NCI-H1930 (cell line): ENCODE data around the gene TANC1.
"Not testable (repeated sequence)": the region's sequence is repeated elsewhere in the genome, so short reads cannot be mapped to it uniquely, and the experiment has no call there.

ENCODE experiments used
- DNase-seq, 2 experiments: peaks; one replicate each; lab custom pipeline; 2025; lab: John Stamatoyannopoulos, UW

TANC1 gene

GRCh38 chr2:159140070-159140769 is 171.8 kb downstream of the TANC1 start:
- DNase-seq, result no peak

DNA sequence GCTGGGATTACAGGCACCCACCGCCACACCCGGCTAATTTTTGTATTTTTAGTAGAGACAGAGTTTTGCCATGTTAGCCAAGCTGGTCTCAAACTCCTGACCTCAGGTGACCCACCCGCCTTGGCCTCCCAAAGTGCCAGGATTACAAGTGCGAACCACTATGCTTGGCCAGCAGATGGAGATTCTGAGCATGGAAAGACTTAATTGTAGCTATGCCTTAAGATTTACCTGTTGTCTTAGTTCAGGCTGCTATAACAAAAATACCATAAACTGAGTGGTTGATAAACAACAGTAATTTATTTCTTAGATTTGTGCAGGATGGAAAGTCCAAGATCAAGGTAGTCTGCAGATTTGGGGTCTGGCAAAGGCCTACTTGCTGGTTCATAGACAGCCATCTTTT is 172.4 kb downstream of the TANC1 start:
- DNase-seq, result not testable (repeated sequence)

DNA sequence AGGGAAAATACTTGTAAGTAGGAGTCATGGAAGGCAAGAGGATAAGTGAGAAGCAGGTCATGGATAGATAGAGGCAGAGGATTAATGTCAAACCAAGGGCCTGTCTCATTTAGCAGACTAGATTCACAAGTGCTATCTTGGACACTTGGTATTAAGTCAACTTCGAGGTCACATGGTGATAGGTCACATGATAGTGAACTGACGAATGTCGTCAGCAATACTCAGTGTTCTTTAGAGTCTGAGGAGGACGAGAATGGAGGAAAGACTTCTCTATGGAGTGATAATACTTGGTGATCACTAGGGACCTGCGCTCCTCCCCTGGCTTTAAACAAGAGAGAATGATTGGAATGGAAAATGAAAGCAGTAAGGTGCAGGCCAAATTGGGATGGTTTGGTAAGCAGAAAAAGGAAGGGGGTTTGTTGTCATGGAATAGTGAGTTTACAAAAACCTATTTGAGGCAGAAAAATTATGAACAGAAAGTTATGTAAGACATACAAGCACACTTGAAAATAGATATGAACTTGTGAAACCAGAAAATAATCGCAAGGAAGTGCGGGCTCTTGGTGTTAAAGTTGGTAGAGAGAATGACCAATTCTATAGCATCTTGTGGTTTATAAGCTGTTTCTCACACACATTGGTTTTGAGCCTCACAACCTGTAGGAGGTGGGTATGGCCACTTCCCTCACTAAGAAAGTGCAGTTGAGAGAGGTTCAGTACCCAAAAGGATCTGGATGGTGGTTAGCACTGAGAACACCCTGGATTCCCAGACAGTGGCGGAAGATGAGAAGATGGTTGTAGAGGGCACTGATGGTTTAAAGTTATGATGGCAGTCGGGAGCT is 176.6 kb downstream of the TANC1 start:
- DNase-seq, result no peak

GRCh38 chr2:159145745-159146354 is 177.4 kb downstream of the TANC1 start:
- DNase-seq, result no peak

DNA sequence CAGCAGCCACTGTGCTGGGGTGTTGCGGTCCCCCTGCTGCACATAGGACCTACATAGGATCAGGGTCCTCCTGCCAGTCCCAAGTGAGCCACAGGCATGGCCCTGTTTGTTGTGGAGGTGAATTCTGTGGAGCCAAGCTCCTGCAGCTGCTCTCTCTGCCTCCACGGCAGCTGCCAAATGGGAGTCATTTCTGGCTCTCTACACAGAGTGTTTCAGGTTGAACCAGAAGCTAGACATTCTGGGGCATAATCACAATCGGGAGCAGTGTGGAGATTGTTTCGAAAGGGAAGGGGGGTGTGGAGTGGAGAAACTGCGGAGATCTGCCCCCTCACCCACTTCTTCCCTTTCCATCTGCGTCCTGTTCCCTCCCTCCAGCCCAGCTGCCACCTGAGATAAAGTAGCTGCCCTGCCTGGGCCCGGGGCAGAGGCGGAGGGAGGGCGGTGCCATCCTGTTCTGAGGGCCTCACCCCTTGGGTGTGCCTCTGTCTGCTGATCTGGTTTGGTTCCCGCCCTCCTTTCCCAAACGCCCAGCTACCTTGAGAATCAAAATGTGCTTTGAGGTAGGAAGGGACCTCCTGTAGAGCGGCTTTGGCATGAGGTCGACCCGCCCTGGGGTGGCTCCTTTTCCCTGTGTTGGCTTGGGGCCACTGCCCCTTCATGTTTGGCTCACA is 178.7 kb downstream of the TANC1 start:
- no peak for DNase-seq

GRCh38 chr2:159147690-159148089 is 179.2 kb downstream of the TANC1 start:
- DNase-seq, result no peak

- DNase-seq, result no peak
Observed at GRCh38 chr2:159148901-159149300, 180.5 kb downstream of the TANC1 start.

DNA sequence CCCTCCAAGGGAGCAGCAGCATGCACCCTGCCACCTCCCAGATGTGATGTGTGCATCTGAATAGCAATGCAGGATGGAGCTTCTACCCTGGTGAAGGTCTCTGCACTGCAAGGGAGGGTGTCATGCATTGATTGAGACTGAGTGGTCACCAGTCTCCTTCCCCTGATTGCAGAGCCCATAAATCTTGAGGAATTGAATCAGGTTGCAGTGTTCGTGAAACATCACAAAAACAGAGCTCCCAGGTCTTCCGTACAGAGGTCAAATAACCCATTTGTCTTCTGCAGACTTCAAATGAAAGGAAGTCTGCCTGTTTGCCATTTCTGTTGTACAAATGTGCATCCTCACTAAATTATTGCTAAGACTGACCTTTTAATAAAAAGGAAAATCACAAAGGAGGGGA is 181.3 kb downstream of the TANC1 start:
- no peak for DNase-seq

DNA sequence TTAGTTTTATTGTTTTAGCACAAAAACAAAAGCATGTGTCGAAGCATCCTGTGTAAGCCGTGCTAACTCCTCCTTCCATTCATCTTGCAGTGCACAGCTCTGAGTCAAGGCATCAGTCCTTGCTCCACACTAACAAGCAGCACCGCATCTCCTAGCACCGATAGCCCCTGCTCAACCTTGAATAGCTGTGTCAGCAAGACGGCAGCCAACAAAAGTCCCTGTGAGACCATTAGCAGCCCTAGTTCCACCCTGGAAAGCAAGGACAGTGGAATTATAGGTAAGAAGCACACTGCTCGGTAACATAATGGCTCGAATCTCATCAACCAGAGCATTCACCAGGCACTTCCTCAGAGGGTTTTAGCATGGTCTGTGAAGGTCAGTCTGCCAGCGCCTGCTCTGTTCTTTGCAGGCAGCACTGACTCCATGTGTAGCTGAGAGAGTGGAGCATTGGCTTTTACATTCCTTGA is 181.9 kb downstream of the TANC1 start:
- no peak for DNase-seq

DNA sequence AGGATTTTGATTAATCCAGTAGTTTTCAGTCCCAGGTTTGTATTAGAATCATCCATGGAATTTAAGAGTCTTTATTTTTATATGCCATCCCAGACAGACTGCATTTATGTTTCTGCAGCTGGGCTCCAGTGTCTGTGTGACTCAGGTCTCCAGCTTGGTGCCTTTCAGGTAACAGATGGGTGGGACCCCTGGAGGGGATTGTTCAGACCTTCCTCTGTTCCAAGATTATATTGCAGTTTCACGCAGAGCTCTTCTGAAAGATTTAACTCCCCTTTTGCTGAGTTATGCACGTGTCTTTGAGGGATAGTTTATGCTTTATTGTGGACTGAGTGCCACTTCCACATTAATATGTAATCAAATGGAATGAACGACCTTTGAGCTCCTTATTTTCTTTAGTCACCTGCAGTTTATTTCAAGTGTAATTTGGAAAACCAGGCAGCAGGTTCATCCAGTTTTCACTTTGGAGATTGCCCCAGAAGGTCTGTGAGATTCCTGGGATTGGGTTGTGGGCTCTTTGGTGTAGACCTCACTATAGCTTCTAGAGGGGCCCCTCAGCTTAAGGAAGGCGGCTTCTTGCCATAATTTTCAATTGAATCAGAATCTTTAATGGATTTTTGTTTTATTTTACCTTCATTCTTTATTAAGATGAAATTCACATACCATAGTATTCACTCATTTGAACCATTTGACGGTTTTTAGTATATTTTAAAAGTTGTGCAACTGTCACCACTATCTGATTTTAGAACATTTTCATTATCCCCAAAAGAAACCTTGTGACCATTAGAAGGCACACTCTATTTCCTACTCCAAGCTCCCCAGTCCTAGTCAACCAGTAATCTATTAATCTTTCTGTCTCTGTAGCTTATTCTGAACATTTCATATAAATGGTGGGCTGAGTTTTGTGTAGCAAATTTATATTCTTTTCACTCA is 183.0 kb downstream of the TANC1 start:
- DNase-seq, result no peak

- DNase-seq, result no peak
Observed at GRCh38 chr2:159152128-159152778, 183.8 kb downstream of the TANC1 start.

DNA sequence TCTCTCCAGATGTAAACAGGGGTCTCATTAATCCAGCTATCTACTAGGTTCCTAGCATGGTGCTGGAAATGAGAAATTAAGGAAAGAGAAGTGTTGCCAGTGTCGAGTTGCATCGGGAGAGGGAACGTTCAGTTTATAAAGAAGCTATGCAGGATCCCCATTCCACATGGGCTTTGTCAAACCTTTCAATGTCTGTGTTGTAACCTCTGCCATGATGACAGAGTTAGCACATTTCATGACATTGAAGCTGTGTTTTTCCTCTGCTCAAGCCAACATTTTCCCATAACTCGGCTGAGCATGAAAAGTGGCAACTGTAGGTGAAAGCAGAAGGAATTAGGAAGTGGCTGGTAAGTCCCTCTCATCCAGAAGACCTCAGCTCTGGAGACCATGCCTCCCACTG is 184.6 kb downstream of the TANC1 start:
- DNase-seq, result no peak

GRCh38 chr2:159153463-159153862 is 185.0 kb downstream of the TANC1 start:
- DNase-seq, result no peak

- no peak for DNase-seq
Observed at GRCh38 chr2:159153951-159154350, 185.5 kb downstream of the TANC1 start.

DNA sequence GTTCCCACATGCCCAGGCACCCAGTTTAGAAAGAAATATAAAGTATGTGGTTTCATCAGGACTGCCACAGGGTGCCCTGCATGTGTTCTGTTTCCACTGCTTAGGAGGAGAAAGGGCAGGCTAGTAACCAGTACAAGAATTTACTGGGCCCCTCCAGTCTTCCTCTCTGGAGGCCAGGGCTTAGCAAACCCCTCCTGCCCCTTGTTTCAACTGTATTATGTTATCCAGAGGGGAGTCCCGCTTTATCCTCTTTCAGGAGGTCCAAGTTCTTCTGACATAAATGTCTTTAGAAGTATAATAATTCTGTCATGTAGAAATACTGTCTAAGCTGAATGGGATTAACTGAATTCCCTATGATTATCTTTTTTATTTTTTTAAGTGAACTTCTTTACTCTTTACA is 185.9 kb downstream of the TANC1 start:
- DNase-seq, result no peak

DNA sequence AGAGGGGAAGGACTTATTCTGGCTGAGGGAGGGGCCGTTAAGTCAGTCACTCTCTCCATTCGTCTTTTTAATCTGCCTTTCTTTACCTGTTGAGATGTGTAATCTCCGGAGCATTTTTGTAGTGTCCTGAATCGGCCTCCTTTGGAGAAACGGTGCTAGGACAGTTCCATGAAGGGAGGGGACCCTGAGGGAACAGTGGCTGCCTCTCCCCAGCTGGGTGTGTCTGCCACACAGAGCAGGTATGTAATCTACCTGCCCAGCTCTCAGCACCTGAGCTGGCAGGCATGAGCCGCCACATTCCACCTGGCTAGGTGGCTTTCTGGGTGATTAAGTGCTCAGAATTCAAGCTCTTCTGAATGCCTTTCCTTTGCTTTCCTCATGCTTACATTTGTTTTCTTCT is 186.9 kb downstream of the TANC1 start:
- no peak for DNase-seq

DNA sequence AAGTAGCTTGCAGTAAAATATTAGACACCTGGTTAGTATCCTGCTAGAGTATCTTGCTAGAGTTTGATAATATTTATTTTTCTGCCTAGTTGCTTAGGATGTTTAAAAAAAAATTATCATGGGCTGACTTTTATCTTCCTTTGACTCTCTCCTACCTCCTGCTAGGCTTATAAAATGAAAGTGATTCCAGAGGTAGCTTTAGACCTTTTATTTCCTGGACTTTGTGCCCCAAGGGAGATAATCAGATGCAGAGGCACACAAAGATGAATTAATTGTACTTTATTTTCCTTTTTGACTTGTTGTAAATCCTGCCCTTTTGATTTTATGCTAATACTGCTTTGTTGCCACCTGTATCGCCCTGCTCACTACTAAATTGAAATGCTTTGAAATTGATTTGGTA is 187.4 kb downstream of the TANC1 start:
- DNase-seq, result no peak

DNA sequence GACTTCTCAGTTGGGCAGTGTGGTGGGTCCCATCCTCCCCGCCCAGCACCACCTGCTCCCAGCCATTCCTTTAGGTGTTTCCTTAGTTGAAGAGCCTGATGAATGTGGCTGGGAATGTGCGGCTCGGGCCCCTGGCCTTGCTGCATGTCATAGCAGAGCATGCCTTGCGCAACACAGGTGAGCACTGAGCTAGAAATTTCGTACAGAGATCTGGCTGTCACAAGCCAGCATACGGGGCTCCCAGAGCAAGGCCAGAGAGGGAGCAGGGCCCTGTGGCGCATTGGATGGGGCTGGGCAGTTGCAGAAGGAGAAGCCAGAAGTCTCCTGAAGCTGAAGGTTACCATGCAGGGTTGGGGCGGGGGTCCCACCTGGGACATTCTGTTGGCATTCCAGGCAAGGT is 188.4 kb downstream of the TANC1 start:
- no peak for DNase-seq

DNA sequence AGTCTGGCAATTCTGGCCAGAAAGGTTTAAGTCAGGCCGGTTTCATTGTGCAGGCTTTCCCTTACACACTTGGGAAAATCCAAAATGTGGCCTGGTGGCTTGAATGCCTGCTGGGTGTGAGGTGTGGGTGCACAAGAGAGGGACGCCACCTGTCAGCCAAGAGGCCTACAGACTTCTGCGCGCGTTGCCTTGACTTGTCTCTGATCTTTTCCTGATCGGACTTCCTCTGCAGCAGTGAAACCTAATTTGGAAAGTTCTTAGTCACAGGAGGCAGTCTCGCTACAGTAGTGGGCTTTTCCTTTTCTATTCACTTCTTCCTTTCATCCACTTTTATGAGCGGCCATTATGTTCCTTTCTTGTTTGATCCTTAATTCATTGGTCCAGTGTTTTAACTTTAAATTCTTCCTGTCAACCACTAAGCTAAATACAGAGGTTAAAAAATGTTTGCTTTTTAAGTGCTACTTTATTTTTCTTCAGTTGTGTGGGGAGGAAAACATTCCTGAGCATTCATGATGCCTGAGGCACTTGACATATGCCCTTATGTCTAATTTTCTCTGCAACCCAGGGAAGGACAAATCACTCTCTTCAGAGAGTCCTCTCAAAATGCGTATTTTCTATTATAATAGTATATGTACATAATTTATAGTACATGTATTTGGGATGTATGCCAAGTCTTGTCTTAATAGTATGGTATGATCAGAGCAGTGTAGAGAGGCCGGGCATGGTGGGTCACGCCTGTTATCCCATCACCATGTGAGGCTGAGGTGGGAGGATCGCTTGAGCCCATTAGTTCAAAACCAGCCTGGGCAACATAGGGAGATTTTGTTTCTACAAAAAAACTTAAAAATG is 189.1 kb downstream of the TANC1 start:
- DNase-seq, result no peak

GRCh38 chr2:159160412-159160811 is 192.0 kb downstream of the TANC1 start:
- no peak for DNase-seq
